K562 (cell line): Measurements from ENCODE around the gene HOXA7. TPM values are rescaled to one million over a fixed set of nuclear protein-coding genes. Genes with fewer than 3 reads are reported as not detected.

Source experiments
- ATAC-seq: fragments of 200-7000 bp; cut with Tn5 transposase; 3 replicates; pipeline ENCODE4 v1.9.1; 2020; ENCODE audit warnings: moderate library complexity
- BruUV-seq: library from RNA; stranded (reverse); fragments of 400-500 nt; replicated peaks from 2 replicates; lab custom pipeline; 2021; lab: Mats Ljungman, UMichigan
- CTCF ChIA-PET: fragments of 300-600 bp; formaldehyde crosslinking; extraction: SDS; loops from one replicate; lab custom pipeline; 2021; ENCODE audit warnings: low intra/inter-chr PET ratio; lab: Yijun Ruan, JAX
- POLR2A ChIA-PET: fragments of 300-600, 350-650 bp; sonication (Branson Sonifier 250); formaldehyde crosslinking; extraction: SDS; loops from one replicate; lab custom pipeline; 2021; ENCODE audit warnings: antibody characterized with exemption, inconsistent platforms; lab: Yijun Ruan, JAX
- DNase-seq, 4 experiments: peaks; one replicate each; pipeline versions ENCODE4 v3.0.0 to v3.0.0-alpha.2; 2011 to 2018; ENCODE audit warnings: low spot score in 3 of 4, mixed read lengths in 3 of 4; ENCODE audit errors: extremely low read depth in 1 of 4
- FAIRE-seq: peaks from 2 replicates; lab custom pipeline; 2011; peaks lifted over from hg19 to GRCh38; lab: Jason Lieb, UNC
- H2AFZ ChIP-seq: 2 replicates; pipeline ENCODE4 v1.6.0; 2011; ENCODE audit warnings: low read depth, low read length, control low read depth, inconsistent platforms
- H3K27ac ChIP-seq: fragments of 200-600 bp; 3 replicates; pipeline ENCODE4 v1.8.0; 2011; ENCODE audit warnings: low read depth, mild to moderate bottlenecking, control low read depth, inconsistent platforms, low read length, moderate library complexity, mixed read lengths; ENCODE audit errors: extremely low read depth
- H3K27me3 ChIP-seq, 2 experiments: fragments of 300-600 bp in 1 of 2; 2 replicates in 1 of 2; 3 replicates in 1 of 2; pipeline versions ENCODE4 v1.6.0 to v1.8.0; 2011; ENCODE audit warnings: inconsistent platforms in 2 of 2, low read length in 2 of 2, mild to moderate bottlenecking in 1 of 2, mixed read lengths in 1 of 2, moderate library complexity in 1 of 2; ENCODE audit not compliant: control insufficient read depth in 2 of 2, insufficient read depth in 2 of 2
- H3K36me3 ChIP-seq: fragments of 300-600 bp; 3 replicates; pipeline ENCODE4 v1.8.0; 2011; ENCODE audit warnings: mild to moderate bottlenecking, low read length, inconsistent platforms; ENCODE audit not compliant: control insufficient read depth, insufficient read depth
- H3K4me1 ChIP-seq, 2 experiments: fragments of 200-600 bp in 1 of 2; replicated peaks in 1 of 2; 2 replicates in 1 of 2; 3 replicates in 1 of 2; pipeline versions ENCODE4 v1.5.1 to v1.8.0; 2011; ENCODE audit warnings: inconsistent platforms in 2 of 2, low read length in 2 of 2, mild to moderate bottlenecking in 1 of 2, mixed read lengths in 1 of 2, moderate library complexity in 1 of 2; ENCODE audit not compliant: control insufficient read depth in 2 of 2, insufficient read depth in 2 of 2
- H3K4me2 ChIP-seq: 2 replicates; pipeline ENCODE4 v1.6.1; 2011; ENCODE audit warnings: low read length, control low read depth, inconsistent platforms, mixed read lengths; ENCODE audit not compliant: insufficient read depth
- H3K4me3 ChIP-seq: fragments of 200-600 bp; sonication (generic), shearing (Covaris generic); 2 replicates; pipeline ENCODE4 v1.5.1; 2016; ENCODE audit warnings: control low read depth, inconsistent platforms
- H3K79me2 ChIP-seq: fragments of 200-600 bp; 3 replicates; pipeline ENCODE4 v1.8.0; 2011; ENCODE audit warnings: low read length, inconsistent platforms; ENCODE audit not compliant: control insufficient read depth, insufficient read depth
- H3K9ac ChIP-seq, 2 experiments: 2 replicates each; pipeline versions ENCODE4 v1.6.0 to v1.6.1; 2011; ENCODE audit warnings: low read depth in 2 of 2, low read length in 2 of 2, control low read depth in 1 of 2, inconsistent platforms in 1 of 2, mild to moderate bottlenecking in 1 of 2, mixed read lengths in 1 of 2; ENCODE audit not compliant: insufficient read depth in 1 of 2
- H3K9me1 ChIP-seq: one replicate; pipeline ENCODE4 v1.6.0; 2011; ENCODE audit warnings: inconsistent platforms, mild to moderate bottlenecking, low read length, moderate library complexity; ENCODE audit not compliant: control insufficient read depth, insufficient read depth
- H3K9me3 ChIP-seq: replicated peaks from 2 replicates; pipeline ENCODE4 v1.5.1; 2011; ENCODE audit warnings: low read depth, low read length, inconsistent platforms; ENCODE audit not compliant: control insufficient read depth, insufficient read depth
- H4K20me1 ChIP-seq: replicated peaks from 2 replicates; pipeline ENCODE4 v1.6.1; 2011; ENCODE audit warnings: low read length, inconsistent platforms, mixed read lengths; ENCODE audit not compliant: control insufficient read depth, insufficient read depth
- CBFA2T2 ChIP-seq: fragments of 450-650 bp; conservative IDR thresholded peaks from 2 replicates; pipeline ENCODE4 v1.6.1; 2017; ENCODE audit warnings: mild to moderate bottlenecking
- CREM ChIP-seq: IDR thresholded peaks from 2 replicates; pipeline ENCODE4 v1.6.1; 2014; ENCODE audit warnings: antibody characterized with exemption, low read depth
- FUS ChIP-seq: fragments of 200-400 bp; formaldehyde crosslinking; optimal IDR thresholded peaks from 2 replicates; pipeline ENCODE3; 2017; ENCODE audit warnings: low read depth, low read length
- KDM1A ChIP-seq, 2 experiments: fragments of 450-650 bp; IDR thresholded peaks; 2 replicates each; pipeline ENCODE4 v1.6.1; 2016; ENCODE audit warnings: mild to moderate bottlenecking in 2 of 2
- MCM3 ChIP-seq: fragments of 450-650 bp; IDR thresholded peaks from 2 replicates; pipeline ENCODE4 v1.6.1; 2016
- NFXL1 ChIP-seq: fragments of 450-650 bp; formaldehyde crosslinking; IDR thresholded peaks from 2 replicates; pipeline ENCODE4 v1.4.0; 2021; ENCODE audit warnings: mild to moderate bottlenecking
- TEAD2 ChIP-seq: fragments of 450-650 bp; IDR thresholded peaks from 2 replicates; pipeline ENCODE4 v1.6.1; 2016; ENCODE audit warnings: missing genetic modification characterization, control low read depth, missing compliant biosample characterization
- ZBTB1 ChIP-seq: sonication (generic); formaldehyde crosslinking; IDR thresholded peaks from 2 replicates; pipeline ENCODE4 v1.8.1; 2023; ENCODE audit warnings: missing genetic modification reagents, low read depth, mild to moderate bottlenecking, borderline replicate concordance
- ZNF696 ChIP-seq: fragments of 250-450 bp; sonication (Bioruptor Pico); conservative IDR thresholded peaks from 2 replicates; pipeline ENCODE4 v1.4.0; 2020; ENCODE audit warnings: mild to moderate bottlenecking, moderate library complexity
- ZNF717 ChIP-seq: fragments of 250-450 bp; sonication (Bioruptor Pico); IDR thresholded peaks from 2 replicates; pipeline ENCODE4 v1.5.0; 2021
- WGBS: fragments of 100-300 bp; shearing (Covaris generic); methylation state at CpG from one replicate; pipeline ENCODE4 v1.1.6; 2016; ENCODE audit warnings: low coverage, mixed read lengths; ENCODE audit not compliant: insufficient coverage; ENCODE audit errors: missing lambda C conversion rate; 5-methylcytosine and 5-hydroxymethylcytosine counted together
- in situ Hi-C: fragments of 300-500 bp; cut with MboI; formaldehyde crosslinking; loops from 4 replicates; pipeline ENCODE4 v1.15.0; 2018; ENCODE audit warnings: inconsistent platforms, mixed read lengths
- intact Hi-C: fragments of 100-400 bp; cut with micrococcal nuclease; formaldehyde crosslinking; loops from 2 replicates; pipeline ENCODE4 v1.14.2; 2022
- polyA plus RNA-seq, 8 experiments: library from polyadenylated mRNA; depleted of rRNA in 4 of 8; stranded (reverse) in 5 of 8; unstranded in 3 of 8; fragments of >200 nt; fragmentation: Nextera tagmentation in 2 of 8; fragmentation: Illumina TruSeq in 1 of 8; extraction: Ambion mirVana in 2 of 8; extraction: Trizol in 1 of 8; gene quantifications; 2 replicates each; pipeline versions ENCODE4 v1.2.1 to v1.2.3, GENCODE V29; 2011 to 2014; ENCODE audit warnings: inconsistent platforms in 1 of 8, missing spikeins in 1 of 8
- total RNA-seq, 7 experiments: library from RNA; depleted of rRNA in 6 of 7; stranded (reverse); fragments of >200 nt in 6 of 7; fragmentation: Illumina TruSeq in 2 of 7; extraction: Trizol in 2 of 7; gene quantifications; 2 replicates each; pipeline versions ENCODE4 v1.2.1 to v1.2.3, GENCODE V29; 2011 to 2021; ENCODE audit warnings: low replicate concordance in 1 of 7
- TF ChIP-seq, protein P1 (sequence below): fragments of 450-650 bp; IDR thresholded peaks from 2 replicates; pipeline ENCODE4 v1.7.1; 2018; ENCODE audit warnings: mild to moderate bottlenecking, low read depth; ENCODE audit not compliant: partially characterized antibody
- TF ChIP-seq, protein P2 (sequence below): fragments of 450-650 bp; IDR thresholded peaks from 2 replicates; pipeline ENCODE4 v1.6.1; 2018; ENCODE audit not compliant: partially characterized antibody
- TF ChIP-seq, protein P3 (sequence below): IDR thresholded peaks from 2 replicates; pipeline ENCODE4 v1.6.1; 2016; ENCODE audit warnings: missing genetic modification characterization, missing compliant biosample characterization

Gene HOXA7
- total and polyA plus RNA-seq, 9 of the 15 experiments (the other 6 are each of a cell fraction or from before 2014, with no cell fraction given), result not detected

DNA sequence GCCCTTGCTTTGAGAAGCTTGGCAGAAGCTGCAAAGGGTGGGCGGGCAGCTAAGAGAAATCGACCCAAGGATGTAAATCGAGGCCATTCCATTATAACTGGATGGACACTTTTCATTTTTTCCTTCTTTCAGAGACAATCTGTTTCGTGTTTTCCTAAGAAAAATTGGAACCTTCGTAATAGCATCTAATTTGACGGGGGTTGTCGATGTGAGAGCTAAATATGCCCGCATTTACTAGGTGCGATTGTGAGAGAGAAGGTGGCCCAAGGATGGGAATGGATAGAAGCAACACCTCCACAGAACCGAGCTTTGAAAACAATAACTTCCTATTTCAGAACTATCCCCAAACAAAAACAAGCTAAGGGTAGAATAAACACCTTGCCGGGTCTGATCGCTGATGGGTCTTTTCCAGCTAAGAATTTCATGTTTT lies 25.1 kb downstream of the HOXA7 start (continued):
- TF ChIP-seq, protein P1, sequence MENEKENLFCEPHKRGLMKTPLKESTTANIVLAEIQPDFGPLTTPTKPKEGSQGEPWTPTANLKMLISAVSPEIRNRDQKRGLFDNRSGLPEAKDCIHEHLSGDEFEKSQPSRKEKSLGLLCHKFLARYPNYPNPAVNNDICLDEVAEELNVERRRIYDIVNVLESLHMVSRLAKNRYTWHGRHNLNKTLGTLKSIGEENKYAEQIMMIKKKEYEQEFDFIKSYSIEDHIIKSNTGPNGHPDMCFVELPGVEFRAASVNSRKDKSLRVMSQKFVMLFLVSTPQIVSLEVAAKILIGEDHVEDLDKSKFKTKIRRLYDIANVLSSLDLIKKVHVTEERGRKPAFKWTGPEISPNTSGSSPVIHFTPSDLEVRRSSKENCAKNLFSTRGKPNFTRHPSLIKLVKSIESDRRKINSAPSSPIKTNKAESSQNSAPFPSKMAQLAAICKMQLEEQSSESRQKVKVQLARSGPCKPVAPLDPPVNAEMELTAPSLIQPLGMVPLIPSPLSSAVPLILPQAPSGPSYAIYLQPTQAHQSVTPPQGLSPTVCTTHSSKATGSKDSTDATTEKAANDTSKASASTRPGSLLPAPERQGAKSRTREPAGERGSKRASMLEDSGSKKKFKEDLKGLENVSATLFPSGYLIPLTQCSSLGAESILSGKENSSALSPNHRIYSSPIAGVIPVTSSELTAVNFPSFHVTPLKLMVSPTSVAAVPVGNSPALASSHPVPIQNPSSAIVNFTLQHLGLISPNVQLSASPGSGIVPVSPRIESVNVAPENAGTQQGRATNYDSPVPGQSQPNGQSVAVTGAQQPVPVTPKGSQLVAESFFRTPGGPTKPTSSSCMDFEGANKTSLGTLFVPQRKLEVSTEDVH, result no peak
- TF ChIP-seq FUS, result no peak
- TF ChIP-seq, all 486 proteins: peak for 0

DNA sequence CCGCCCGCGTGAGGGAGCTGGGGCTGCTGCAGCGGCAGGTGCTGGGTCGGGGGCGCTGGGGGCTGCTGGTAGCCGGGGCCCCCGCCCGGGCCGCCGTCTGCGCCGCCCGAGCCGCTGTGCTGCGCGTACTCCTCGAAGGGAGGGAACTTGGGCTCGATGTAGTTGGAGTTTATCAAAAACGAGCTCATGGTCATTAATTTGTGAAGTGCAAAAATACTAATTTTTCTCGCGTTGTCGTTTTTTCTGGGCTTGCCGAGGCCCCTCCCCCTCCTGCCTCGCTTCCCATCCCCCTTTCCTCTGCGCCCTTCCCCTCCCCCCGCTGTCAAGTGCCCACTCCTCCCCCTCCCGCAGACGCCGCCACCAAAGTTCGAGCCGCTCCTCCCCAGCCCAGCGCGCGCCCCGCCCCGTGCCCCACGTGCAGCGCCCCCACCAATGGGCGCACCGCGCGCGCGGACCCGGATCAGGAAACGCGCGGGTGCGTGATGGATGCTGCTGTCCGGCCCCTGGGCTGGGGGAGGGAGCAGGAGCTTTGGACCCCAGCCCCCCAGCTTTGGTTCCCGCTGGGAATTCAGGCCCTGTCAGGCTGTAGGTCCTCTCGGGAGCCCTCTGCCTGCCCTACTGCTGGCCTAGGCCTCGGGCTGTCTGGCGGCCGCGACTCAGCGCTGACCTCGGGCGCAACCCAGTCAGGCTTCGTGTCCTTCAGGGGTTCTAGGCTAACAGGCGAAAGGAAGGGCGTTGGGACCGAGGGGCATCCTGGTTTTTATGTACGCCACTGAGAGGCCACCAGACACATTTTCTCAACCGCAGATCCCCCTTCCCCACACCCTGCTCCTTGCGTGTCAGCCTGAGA lies 25.7 kb downstream of the HOXA7 start, which contains the start of gene HOXA4:
Gene HOXA4 (minus strand): TSS at position 218 of the 850 bp plus-strand sequence. CDS start 24 bp downstream, at position 194.
- Histone ChIP-seq H2AFZ (no peak within 1 kb of the TSS), H3K9me1 (no peaks in the 10 kb centered on the region), H3K79me2 (no peaks in the 10 kb centered on the region), H3K36me3 (no peaks in the 10 kb centered on the region), H3K9ac (no peak within 1 kb of the TSS), H3K27ac (no peak within 1 kb of the TSS), H4K20me1 (no peaks in the 10 kb centered on the region; the same call in 1 of the 2 replicates), H3K27me3 (peaks cover 13 to 25% of the 10 kb centered on the region in 2 experiments), H3K9me3 (no peaks in the 10 kb centered on the region), H3K4me1 (peaks cover 0 to 1% of the 10 kb centered on the region in 2 experiments; a peak in 1 of 5 replicates), H3K4me2 (no peak within 1 kb of the TSS), H3K4me3 (no peak within 1 kb of the TSS)
- ATAC-seq (no peak), FAIRE-seq (no peak), DNase-seq (no peak)
- BruUV-seq, result no TSS peak
- CTCF ChIA-PET, result no interaction called here
- POLR2A ChIA-PET, result interaction anchor here (0.7 kb wide), 1 partner anchor 458 kb away, joined by 3 read pairs; no protein-coding TSS in a partner anchor
- whole genome bisulfite sequencing, result 38% methylated on average over 16 of the region's 67 CpGs
- intact Hi-C loops, result no loop called here
- in situ Hi-C loops, result no loop called here
- TF ChIP-seq ZNF696 (CRISPR knock-in tag) (no peak), ZNF717 (CRISPR knock-in tag) (no peak), MCM3 (no peak), ZBTB1 (CRISPR knock-in tag) (no peak), CBFA2T2 (no peak), TEAD2 (tag) (no peak), NFXL1 (CRISPR knock-in tag) (no peak), CREM (no peak), KDM1A (IDR thresholded peaks at IDR 0.05) (no peak)
- TF ChIP-seq, protein P2, sequence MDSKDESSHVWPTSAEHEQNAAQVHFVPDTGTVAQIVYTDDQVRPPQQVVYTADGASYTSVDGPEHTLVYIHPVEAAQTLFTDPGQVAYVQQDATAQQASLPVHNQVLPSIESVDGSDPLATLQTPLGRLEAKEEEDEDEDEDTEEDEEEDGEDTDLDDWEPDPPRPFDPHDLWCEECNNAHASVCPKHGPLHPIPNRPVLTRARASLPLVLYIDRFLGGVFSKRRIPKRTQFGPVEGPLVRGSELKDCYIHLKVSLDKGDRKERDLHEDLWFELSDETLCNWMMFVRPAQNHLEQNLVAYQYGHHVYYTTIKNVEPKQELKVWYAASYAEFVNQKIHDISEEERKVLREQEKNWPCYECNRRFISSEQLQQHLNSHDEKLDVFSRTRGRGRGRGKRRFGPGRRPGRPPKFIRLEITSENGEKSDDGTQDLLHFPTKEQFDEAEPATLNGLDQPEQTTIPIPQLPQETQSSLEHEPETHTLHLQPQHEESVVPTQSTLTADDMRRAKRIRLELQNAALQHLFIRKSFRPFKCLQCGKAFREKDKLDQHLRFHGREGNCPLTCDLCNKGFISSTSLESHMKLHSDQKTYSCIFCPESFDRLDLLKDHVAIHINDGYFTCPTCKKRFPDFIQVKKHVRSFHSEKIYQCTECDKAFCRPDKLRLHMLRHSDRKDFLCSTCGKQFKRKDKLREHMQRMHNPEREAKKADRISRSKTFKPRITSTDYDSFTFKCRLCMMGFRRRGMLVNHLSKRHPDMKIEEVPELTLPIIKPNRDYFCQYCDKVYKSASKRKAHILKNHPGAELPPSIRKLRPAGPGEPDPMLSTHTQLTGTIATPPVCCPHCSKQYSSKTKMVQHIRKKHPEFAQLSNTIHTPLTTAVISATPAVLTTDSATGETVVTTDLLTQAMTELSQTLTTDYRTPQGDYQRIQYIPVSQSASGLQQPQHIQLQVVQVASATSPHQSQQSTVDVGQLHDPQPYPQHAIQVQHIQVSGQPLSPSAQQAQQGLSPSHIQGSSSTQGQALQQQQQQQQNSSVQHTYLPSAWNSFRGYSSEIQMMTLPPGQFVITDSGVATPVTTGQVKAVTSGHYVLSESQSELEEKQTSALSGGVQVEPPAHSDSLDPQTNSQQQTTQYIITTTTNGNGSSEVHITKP, result no peak
- TF ChIP-seq, protein P3, sequence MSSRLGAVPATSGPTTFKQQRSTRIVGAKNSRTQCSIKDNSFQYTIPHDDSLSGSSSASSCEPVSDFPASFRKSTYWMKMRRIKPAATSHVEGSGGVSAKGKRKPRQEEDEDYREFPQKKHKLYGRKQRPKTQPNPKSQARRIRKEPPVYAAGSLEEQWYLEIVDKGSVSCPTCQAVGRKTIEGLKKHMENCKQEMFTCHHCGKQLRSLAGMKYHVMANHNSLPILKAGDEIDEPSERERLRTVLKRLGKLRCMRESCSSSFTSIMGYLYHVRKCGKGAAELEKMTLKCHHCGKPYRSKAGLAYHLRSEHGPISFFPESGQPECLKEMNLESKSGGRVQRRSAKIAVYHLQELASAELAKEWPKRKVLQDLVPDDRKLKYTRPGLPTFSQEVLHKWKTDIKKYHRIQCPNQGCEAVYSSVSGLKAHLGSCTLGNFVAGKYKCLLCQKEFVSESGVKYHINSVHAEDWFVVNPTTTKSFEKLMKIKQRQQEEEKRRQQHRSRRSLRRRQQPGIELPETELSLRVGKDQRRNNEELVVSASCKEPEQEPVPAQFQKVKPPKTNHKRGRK (tag), result no peak
